ENCODE data around the gene UNC93A. TPM values are rescaled to one million over a fixed set of nuclear protein-coding genes. Genes with fewer than 3 reads are reported as not detected.
"Not testable (repeated sequence)": the region's sequence is repeated elsewhere in the genome, so short reads cannot be mapped to it uniquely, and the experiment has no call there.

The UNC93A gene
- total RNA-seq, 1 experiment from 2014 or later, result not detected

- no peak for DNase-seq (ENCODE audit: low read depth)
Measured at GRCh38 chr6:167338541-167339117, 47.5 kb downstream of the UNC93A start.

- no peak for DNase-seq (ENCODE audit: low read depth)
Measured at GRCh38 chr6:167341038-167341583, 50.0 kb downstream of the UNC93A start.

- DNase-seq (ENCODE audit: low read depth), result no peak
Measured at GRCh38 chr6:167341665-167342655, 50.8 kb downstream of the UNC93A start.

GRCh38 chr6:167342879-167343610, 51.9 kb downstream of the UNC93A start:
- no peak for DNase-seq (ENCODE audit: low read depth)

GRCh38 chr6:167345348-167345747, 54.2 kb downstream of the UNC93A start:
- no peak for DNase-seq (ENCODE audit: low read depth)

GRCh38 chr6:167345960-167346359, 54.8 kb downstream of the UNC93A start:
- DNase-seq (ENCODE audit: low read depth), result no peak

GRCh38 chr6:167347226-167347625, 56.1 kb downstream of the UNC93A start:
- no peak for DNase-seq (ENCODE audit: low read depth)

- no peak for DNase-seq (ENCODE audit: low read depth)
Measured at GRCh38 chr6:167349631-167350274, 58.6 kb downstream of the UNC93A start.

GRCh38 chr6:167350275-167350696, 59.2 kb downstream of the UNC93A start:
- DNase-seq (ENCODE audit: low read depth), result no peak

GRCh38 chr6:167350731-167351655, 59.9 kb downstream of the UNC93A start:
- peak; percentile 33 for DNase-seq (ENCODE audit: low read depth)

GRCh38 chr6:167351656-167352345, 60.7 kb downstream of the UNC93A start:
- DNase-seq (ENCODE audit: low read depth), result no peak

- DNase-seq (ENCODE audit: low read depth), result no peak
Measured at GRCh38 chr6:167356874-167357273, 65.8 kb downstream of the UNC93A start.

- not testable (repeated sequence) for DNase-seq (ENCODE audit: low read depth)
Measured at GRCh38 chr6:167358394-167358793, 67.3 kb downstream of the UNC93A start.

GRCh38 chr6:167361170-167361569, 70.1 kb downstream of the UNC93A start:
- DNase-seq (ENCODE audit: low read depth), result not testable (repeated sequence)

Other genes starting within 250 kb of the UNC93A start
- 0.06 TPM in 1 of 2 replicates, not detected in the other for gene CCR6, start 168.2 kb upstream of the UNC93A start, total RNA-seq (2014; rRNA removed; shearing (Covaris generic))
- not detected in 2 replicates for gene GPR31, start 133.3 kb upstream of the UNC93A start, total RNA-seq (2014; rRNA removed; shearing (Covaris generic))
- not detected in 2 replicates for gene TTLL2, start 33.8 kb downstream of the UNC93A start, total RNA-seq (2014; rRNA removed; shearing (Covaris generic))

Data from HT1080 (cell line).